ENCODE measurements around the gene RHPN2. TPM values are rescaled to one million over a fixed set of nuclear protein-coding genes. Genes with fewer than 3 reads are reported as not detected.

Gene RHPN2
- total RNA-seq, 2 experiments from 2014 or later = 2.1 to 6.4 TPM

GRCh38 chr19:33102893-33103292 is 38.2 kb upstream of the RHPN2 start:
- ChIA-PET POLR2A (interaction anchor here (0.7 kb wide), 1 partner anchor 20 kb away, joined by 3 read pairs; no protein-coding TSS in a partner anchor), CTCF (ENCODE audit: unreplicated experiment) (no interaction called here)
- no peak for DNase-seq (ENCODE audit: low spot score)
- peaks cover 63% of the 10 kb centered on the region for H3K36me3 ChIP-seq (ENCODE audit: insufficient read depth, low read length)
- no peaks in the 10 kb centered on the region for H3K9me3 ChIP-seq (ENCODE audit: low read length)
- H3K27ac ChIP-seq (ENCODE audit: low read depth, low read length, poor library complexity, severe bottlenecking) = no peak overlapping the region
- no TSS peak for BruUV-seq (replicated peaks)
- H2AFZ ChIP-seq (ENCODE audit: low read length) = no peak overlapping the region
- TF ChIP-seq CTCF (conservative IDR thresholded peaks at IDR 0.05; ENCODE audit: low read length) (no peak), EZH2phosphoT487 (IDR thresholded peaks at IDR 0.05; ENCODE audit: borderline replicate concordance, low read depth, low read length) (no peak)
- no peak overlapping the region for H3K4me2 ChIP-seq (ENCODE audit: low read length)
- no peaks in the 10 kb centered on the region for H3K4me1 ChIP-seq (ENCODE audit: insufficient read depth, low read length, poor library complexity, severe bottlenecking)
- no peak overlapping the region for H3K4me3 ChIP-seq (ENCODE audit: low read depth, low read length, poor library complexity, severe bottlenecking)
- no peaks in the 10 kb centered on the region for H3K79me2 ChIP-seq (ENCODE audit: insufficient read depth, low read depth, low read length)
- intact Hi-C loops (cut with micrococcal nuclease; ENCODE audit: unreplicated experiment) = no loop called here
- no peaks in the 10 kb centered on the region for H4K20me1 ChIP-seq (ENCODE audit: insufficient read depth, low read length)
- H3K9me2 ChIP-seq (ENCODE audit: insufficient read depth, low read length) = no peaks in the 10 kb centered on the region

- Histone ChIP-seq H3K27ac (ENCODE audit: low read depth, low read length, poor library complexity, severe bottlenecking) (no peak overlapping the region), H3K4me3 (ENCODE audit: low read depth, low read length, poor library complexity, severe bottlenecking) (no peak overlapping the region), H3K36me3 (ENCODE audit: insufficient read depth, low read length) (peaks cover 57% of the 10 kb centered on the region), H3K9me2 (ENCODE audit: insufficient read depth, low read length) (no peaks in the 10 kb centered on the region), H3K4me1 (ENCODE audit: insufficient read depth, low read length, poor library complexity, severe bottlenecking) (no peaks in the 10 kb centered on the region), H3K79me2 (ENCODE audit: insufficient read depth, low read depth, low read length) (no peaks in the 10 kb centered on the region), H4K20me1 (ENCODE audit: insufficient read depth, low read length) (no peaks in the 10 kb centered on the region), H3K9me3 (ENCODE audit: low read length) (no peaks in the 10 kb centered on the region), H3K4me2 (ENCODE audit: low read length) (no peak overlapping the region), H2AFZ (ENCODE audit: low read length) (no peak overlapping the region)
- ChIA-PET CTCF (ENCODE audit: unreplicated experiment) (no interaction called here), POLR2A (interaction anchor here (0.6 kb wide), 2 partner anchors 131 to 164 kb away, joined by 3 to 4 read pairs; no protein-coding TSS in a partner anchor)
- no TSS peak for BruUV-seq (replicated peaks)
- TF ChIP-seq EZH2phosphoT487 (IDR thresholded peaks at IDR 0.05; ENCODE audit: borderline replicate concordance, low read depth, low read length) (no peak), CTCF (conservative IDR thresholded peaks at IDR 0.05; ENCODE audit: low read length) (no peak)
- DNase-seq (ENCODE audit: low spot score) = no peak
- intact Hi-C loops (cut with micrococcal nuclease; ENCODE audit: unreplicated experiment) = no loop called here
Measured at GRCh38 chr19:33100894-33101644, 36.4 kb upstream of the RHPN2 start.

GRCh38 chr19:33098055-33098534 is 33.4 kb upstream of the RHPN2 start:
- CTCF ChIA-PET (ENCODE audit: unreplicated experiment) = no interaction called here
- Histone ChIP-seq H3K36me3 (ENCODE audit: insufficient read depth, low read length) (peaks cover 70% of the 10 kb centered on the region), H3K4me1 (ENCODE audit: insufficient read depth, low read length, poor library complexity, severe bottlenecking) (no peaks in the 10 kb centered on the region), H3K27ac (ENCODE audit: low read depth, low read length, poor library complexity, severe bottlenecking) (no peak overlapping the region), H3K4me2 (ENCODE audit: low read length) (no peak overlapping the region), H3K9me2 (ENCODE audit: insufficient read depth, low read length) (no peaks in the 10 kb centered on the region), H3K9me3 (ENCODE audit: low read length) (no peaks in the 10 kb centered on the region), H2AFZ (ENCODE audit: low read length) (no peak overlapping the region), H3K79me2 (ENCODE audit: insufficient read depth, low read depth, low read length) (no peaks in the 10 kb centered on the region), H4K20me1 (ENCODE audit: insufficient read depth, low read length) (no peaks in the 10 kb centered on the region), H3K4me3 (ENCODE audit: low read depth, low read length, poor library complexity, severe bottlenecking) (no peak overlapping the region)
- intact Hi-C loops (cut with micrococcal nuclease; ENCODE audit: unreplicated experiment) = no loop called here
- TF ChIP-seq CTCF (conservative IDR thresholded peaks at IDR 0.05; ENCODE audit: low read length) (no peak), EZH2phosphoT487 (IDR thresholded peaks at IDR 0.05; ENCODE audit: borderline replicate concordance, low read depth, low read length) (no peak)
- BruUV-seq (replicated peaks) = no TSS peak
- DNase-seq (ENCODE audit: low spot score) = no peak
- POLR2A ChIA-PET = interaction anchor here (0.5 kb wide), 1 partner anchor 10 kb away, joined by 6 read pairs; no protein-coding TSS in a partner anchor
